Measurements from ENCODE around the gene SHCBP1L.

DNA sequence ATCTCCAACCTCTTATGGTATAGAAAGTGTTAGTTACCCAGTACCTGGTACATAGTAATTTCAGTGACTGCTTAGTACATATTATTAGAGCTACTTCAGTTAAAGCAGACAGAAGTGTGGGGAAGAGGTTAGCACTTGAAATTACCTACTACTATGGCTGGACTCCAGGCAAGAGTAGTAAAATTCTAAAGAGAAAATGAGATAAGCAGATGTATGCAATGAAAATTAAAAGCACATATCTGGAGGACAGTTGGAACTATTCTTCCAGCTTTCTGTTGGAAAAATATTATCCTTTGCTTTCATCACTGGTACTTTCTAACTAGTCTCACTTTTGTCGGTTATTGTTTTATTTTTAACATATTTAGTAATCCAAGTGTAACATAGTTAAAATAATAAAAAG lies 90.1 kb downstream of the SHCBP1L start:
- TF ChIP-seq, protein P1, sequence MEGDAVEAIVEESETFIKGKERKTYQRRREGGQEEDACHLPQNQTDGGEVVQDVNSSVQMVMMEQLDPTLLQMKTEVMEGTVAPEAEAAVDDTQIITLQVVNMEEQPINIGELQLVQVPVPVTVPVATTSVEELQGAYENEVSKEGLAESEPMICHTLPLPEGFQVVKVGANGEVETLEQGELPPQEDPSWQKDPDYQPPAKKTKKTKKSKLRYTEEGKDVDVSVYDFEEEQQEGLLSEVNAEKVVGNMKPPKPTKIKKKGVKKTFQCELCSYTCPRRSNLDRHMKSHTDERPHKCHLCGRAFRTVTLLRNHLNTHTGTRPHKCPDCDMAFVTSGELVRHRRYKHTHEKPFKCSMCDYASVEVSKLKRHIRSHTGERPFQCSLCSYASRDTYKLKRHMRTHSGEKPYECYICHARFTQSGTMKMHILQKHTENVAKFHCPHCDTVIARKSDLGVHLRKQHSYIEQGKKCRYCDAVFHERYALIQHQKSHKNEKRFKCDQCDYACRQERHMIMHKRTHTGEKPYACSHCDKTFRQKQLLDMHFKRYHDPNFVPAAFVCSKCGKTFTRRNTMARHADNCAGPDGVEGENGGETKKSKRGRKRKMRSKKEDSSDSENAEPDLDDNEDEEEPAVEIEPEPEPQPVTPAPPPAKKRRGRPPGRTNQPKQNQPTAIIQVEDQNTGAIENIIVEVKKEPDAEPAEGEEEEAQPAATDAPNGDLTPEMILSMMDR (IDR thresholded peaks at IDR 0.05), result no peak
- TF ChIP-seq POLR2AphosphoS5 (IDR thresholded peaks at IDR 0.05; ENCODE audit: low read depth, low read length), result no peak
- TF ChIP-seq TCF7L2 (IDR thresholded peaks at IDR 0.05; ENCODE audit: low read depth, low read length), result no peak
